MCF 10A (cell line): ENCODE data around the gene FAN1. TPM values are rescaled to one million over a fixed set of nuclear protein-coding genes. Genes with fewer than 3 reads are reported as not detected.
A peak's percentile ranks its signal among the peaks of the same experiment; 100 is the strongest.

Experiments used
- BruUV-seq: library from RNA; stranded (reverse); fragments of 400-500 nt; replicated peaks from 2 replicates; lab custom pipeline; 2021; lab: Mats Ljungman, UMichigan
- CTCF ChIA-PET: fragments of 300-600 bp; sonication (Branson Sonifier 250); formaldehyde crosslinking; extraction: SDS; loops from one replicate; lab custom pipeline; 2021; ENCODE audit warnings: antibody characterized with exemption, inconsistent platforms; lab: Yijun Ruan, JAX
- POLR2A ChIA-PET: fragments of 300-600, 350-650 bp; sonication (Branson Sonifier 250); formaldehyde crosslinking; extraction: SDS; loops from one replicate; lab custom pipeline; 2020; ENCODE audit warnings: antibody characterized with exemption, inconsistent platforms; lab: Yijun Ruan, JAX
- DNase-seq: peaks from one replicate; pipeline ENCODE4 v3.0.0-alpha.2; 2018; ENCODE audit not compliant: unreplicated experiment
- H3K27ac Mint-ChIP-seq: one replicate; pipeline ENCODE4 v1.8.0; 2022; ENCODE audit warnings: mild to moderate bottlenecking, low read depth, mixed read lengths; ENCODE audit not compliant: unreplicated experiment
- H3K27me3 Mint-ChIP-seq: one replicate; pipeline ENCODE4 v1.8.0; 2022; ENCODE audit warnings: mixed read lengths; ENCODE audit not compliant: insufficient read depth, unreplicated experiment
- H3K36me3 Mint-ChIP-seq: one replicate; pipeline ENCODE4 v1.8.0; 2022; ENCODE audit warnings: mild to moderate bottlenecking, moderate library complexity, mixed read lengths; ENCODE audit not compliant: insufficient read depth, unreplicated experiment
- H3K4me1 Mint-ChIP-seq: one replicate; pipeline ENCODE4 v1.8.0; 2022; ENCODE audit warnings: mixed read lengths; ENCODE audit not compliant: insufficient read depth, unreplicated experiment
- H3K4me3 Mint-ChIP-seq: one replicate; pipeline ENCODE4 v1.8.0; 2022; ENCODE audit warnings: mild to moderate bottlenecking, moderate library complexity, mixed read lengths; ENCODE audit not compliant: unreplicated experiment
- H3K9me3 Mint-ChIP-seq: one replicate; pipeline ENCODE4 v1.8.0; 2022; ENCODE audit warnings: mixed read lengths; ENCODE audit not compliant: unreplicated experiment
- CTCF ChIP-seq: fragments of 200-600 bp; IDR thresholded peaks from one replicate; pipeline ENCODE4 v1.8.0; 2022; ENCODE audit warnings: antibody characterized with exemption, mild to moderate bottlenecking; ENCODE audit not compliant: unreplicated experiment
- intact Hi-C: fragments of 100-400 bp; cut with micrococcal nuclease; formaldehyde crosslinking; loops from 2 replicates; pipeline ENCODE4 v1.14.1; 2022
- total RNA-seq: library from RNA; stranded (reverse); gene quantifications from 2 replicates; pipeline ENCODE4 v1.2.3, GENCODE V29; 2022

The FAN1 gene
- total RNA-seq, 1 experiment from 2014 or later: 22.4 TPM

- no peak for DNase-seq
- Mint-ChIP-seq H3K4me3 (no peak overlapping the region), H3K9me3 (no peaks in the 10 kb centered on the region), H3K36me3 (peaks cover 75% of the 10 kb centered on the region), H3K4me1 (peaks cover 8% of the 10 kb centered on the region), H3K27ac (peak overlapping the region; percentile 46), H3K27me3 (no peaks in the 10 kb centered on the region)
- intact Hi-C loops: no loop called here
- BruUV-seq: no TSS peak
- ChIA-PET POLR2A (no interaction called here), CTCF (no interaction called here)
- TF ChIP-seq CTCF: no peak
These were observed 17.4 kb downstream of the FAN1 start for GRCh38 chr15:30921106-30921505.

- peaks cover 3% of the 10 kb centered on the region for H3K4me1 Mint-ChIP-seq
- H3K4me3 Mint-ChIP-seq: no peak overlapping the region
- TF ChIP-seq CTCF: no peak
- ChIA-PET CTCF (interaction anchor here (1.0 to 1.5 kb wide), 2 partner anchors 10 kb away, joined by 3 to 4 read pairs; no protein-coding TSS in a partner anchor), POLR2A (no interaction called here)
- H3K36me3 Mint-ChIP-seq: peaks cover 76% of the 10 kb centered on the region
- intact Hi-C loops: no loop called here
- H3K27ac Mint-ChIP-seq: no peak overlapping the region
- BruUV-seq: no TSS peak
- H3K9me3 Mint-ChIP-seq: no peaks in the 10 kb centered on the region
- no peaks in the 10 kb centered on the region for H3K27me3 Mint-ChIP-seq
- DNase-seq: no peak
These were observed 18.2 kb downstream of the FAN1 start for GRCh38 chr15:30921781-30922479.

- Mint-ChIP-seq H3K9me3 (no peaks in the 10 kb centered on the region), H3K27me3 (no peaks in the 10 kb centered on the region), H3K36me3 (peaks cover 80% of the 10 kb centered on the region), H3K4me1 (no peaks in the 10 kb centered on the region), H3K4me3 (no peak overlapping the region), H3K27ac (no peak overlapping the region)
- no TSS peak for BruUV-seq
- intact Hi-C loops: no loop called here
- ChIA-PET CTCF (interaction anchor here (1.0 to 1.5 kb wide), 2 partner anchors 10 to 11 kb away, joined by 3 to 4 read pairs; no protein-coding TSS in a partner anchor), POLR2A (interaction anchor here (1.5 kb wide), 1 partner anchor 19 kb away, joined by 3 read pairs; the partner anchor contains the start of gene FAN1)
- DNase-seq: no peak
- no peak for TF ChIP-seq CTCF
These were observed 19.0 kb downstream of the FAN1 start for GRCh38 chr15:30922480-30923311.

- H3K9me3 Mint-ChIP-seq: no peaks in the 10 kb centered on the region
- no TSS peak for BruUV-seq
- ChIA-PET CTCF (interaction anchor here (1.5 kb wide), 1 partner anchor 9 kb away, joined by 3 read pairs; no protein-coding TSS in a partner anchor), POLR2A (interaction anchor here (1.5 kb wide), 1 partner anchor 19 kb away, joined by 3 read pairs; the partner anchor contains the start of gene FAN1)
- TF ChIP-seq CTCF: no peak
- no peak for DNase-seq
- no peak overlapping the region for H3K27ac Mint-ChIP-seq
- H3K27me3 Mint-ChIP-seq: no peaks in the 10 kb centered on the region
- H3K4me3 Mint-ChIP-seq: no peak overlapping the region
- peaks cover 80% of the 10 kb centered on the region for H3K36me3 Mint-ChIP-seq
- H3K4me1 Mint-ChIP-seq: no peaks in the 10 kb centered on the region
- intact Hi-C loops: no loop called here
These were observed 19.7 kb downstream of the FAN1 start for GRCh38 chr15:30923429-30923828.
